Esophagus squamous epithelium (tissue), 5 donors: ENCODE data around the gene LBHD2. TPM values are rescaled to one million over a fixed set of nuclear protein-coding genes. Genes with fewer than 3 reads are reported as not detected.
A peak's percentile ranks its signal among the peaks of the same experiment; 100 is the strongest.

Source experiments
- DNase-seq: peaks from one replicate; lab custom pipeline; 2025; lab: John Stamatoyannopoulos, UW
- H3K27ac ChIP-seq, 4 donors: fragments of 200-600 bp; sonication (generic); one replicate each; pipeline ENCODE4 v1.5.1; 2016 to 2019; ENCODE audit warnings: mild to moderate bottlenecking in 1 of 4
- H3K27me3 ChIP-seq, 4 donors: fragments of 200-600 bp; sonication (generic); 1 replicate in 3 of 4; 2 replicates in 1 of 4; pipeline versions ENCODE4 v1.5.1 to v1.6.0; 2017 to 2021; ENCODE audit warnings: antibody characterized with exemption in 1 of 4
- H3K36me3 ChIP-seq, 3 donors: fragments of 200-600 bp; sonication (generic); one replicate each; pipeline ENCODE4 v1.5.1; 2016 to 2019
- H3K4me1 ChIP-seq, 3 donors: fragments of 200-600 bp; sonication (generic); one replicate each; pipeline ENCODE4 v1.5.1; 2017 to 2019
- H3K4me3 ChIP-seq, 4 donors: fragments of 200-600 bp; sonication (generic); 1 replicate in 3 of 4; 2 replicates in 1 of 4; pipeline ENCODE4 v1.5.1; 2016 to 2019; ENCODE audit warnings: mild to moderate bottlenecking in 2 of 4, moderate library complexity in 1 of 4
- H3K9me3 ChIP-seq, 3 donors: fragments of 200-600 bp; sonication (generic); one replicate each; pipeline ENCODE4 v1.5.1; 2016 to 2019
- POLR2A ChIP-seq, 4 donors: fragments of 450-650 bp; IDR thresholded peaks; one replicate each; pipeline ENCODE4 v1.6.1; 2017; ENCODE audit warnings: antibody characterized with exemption in 4 of 4, mild to moderate bottlenecking in 4 of 4, moderate library complexity in 3 of 4
- WGBS, 2 donors: methylation state at CpG; one replicate each; pipeline ENCODE4 v1.1.5; 2018; 5-methylcytosine and 5-hydroxymethylcytosine counted together
- intact Hi-C: fragments of 100-400 bp; cut with DNase I; formaldehyde crosslinking; loops from one replicate; pipeline ENCODE4 v1.15.0; 2022
- total RNA-seq, 4 donors: library from RNA; depleted of rRNA; stranded (reverse); fragments of >200 nt; gene quantifications; one replicate each; pipeline ENCODE4 v1.1.0, GENCODE V29; 2016
- TF ChIP-seq, protein P1 (sequence below), 6 experiments: fragments of 450-650 bp in 4 of 6; fragments of 200-600 bp in 2 of 6; sonication (generic) in 2 of 6; IDR thresholded peaks; one replicate each; pipeline ENCODE4 v1.5.1; 2016 to 2019; ENCODE audit warnings: antibody characterized with exemption in 6 of 6, mild to moderate bottlenecking in 4 of 6, moderate library complexity in 4 of 6
- donor health status: DM: yes; HTN: yes; CAD: no.

LBHD2 gene
- total RNA-seq, 4 donors from 2014 or later, result 1.1 TPM; not detected in 3

DNA sequence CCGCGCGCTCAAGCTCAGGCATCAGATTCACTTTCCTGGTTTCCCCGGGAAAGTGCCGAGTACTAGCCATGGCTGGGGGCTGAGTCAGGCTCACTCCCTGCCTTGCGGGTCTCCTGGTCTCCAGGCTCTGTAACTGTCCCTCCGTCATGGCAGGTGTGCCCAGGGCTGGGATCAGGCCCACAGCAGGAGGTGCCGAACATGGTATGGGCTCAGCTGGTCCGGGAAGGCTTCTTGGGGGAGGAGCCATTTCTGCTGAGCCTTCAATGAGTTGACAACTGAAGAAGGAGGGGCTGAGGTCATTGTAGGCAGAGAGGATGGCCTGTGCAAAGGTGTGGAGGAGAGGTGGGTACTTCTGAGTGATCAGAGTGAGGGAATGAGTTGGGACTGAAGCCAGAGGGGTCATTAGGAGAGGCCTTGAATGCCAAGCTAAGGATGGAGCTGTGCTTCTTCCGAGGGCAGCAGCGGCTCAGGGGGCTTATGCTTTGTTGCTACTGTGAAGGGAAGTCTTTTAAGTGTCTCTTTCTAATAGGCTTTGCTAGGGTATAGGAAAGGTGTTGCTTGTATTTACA is 11.3 kb downstream of the LBHD2 start:
- Histone ChIP-seq H3K4me1 (peaks cover 15 to 46% (median 40%) of the 10 kb centered on the region in 3 donors), H3K27ac (peak overlapping the region in 3 of 4 donors; percentile 65 to 82 (median 77)), H3K4me3 (peak overlapping the region in 1 of 4 donors; percentile 49), H3K9me3 (no peaks in the 10 kb centered on the region), H3K27me3 (peaks cover 0 to 39% (median 0%) of the 10 kb centered on the region in 4 donors), H3K36me3 (no peaks in the 10 kb centered on the region)
- DNase-seq, result no peak
- TF ChIP-seq POLR2A (IDR thresholded peaks at IDR 0.05), result no peak
- TF ChIP-seq, protein P1, sequence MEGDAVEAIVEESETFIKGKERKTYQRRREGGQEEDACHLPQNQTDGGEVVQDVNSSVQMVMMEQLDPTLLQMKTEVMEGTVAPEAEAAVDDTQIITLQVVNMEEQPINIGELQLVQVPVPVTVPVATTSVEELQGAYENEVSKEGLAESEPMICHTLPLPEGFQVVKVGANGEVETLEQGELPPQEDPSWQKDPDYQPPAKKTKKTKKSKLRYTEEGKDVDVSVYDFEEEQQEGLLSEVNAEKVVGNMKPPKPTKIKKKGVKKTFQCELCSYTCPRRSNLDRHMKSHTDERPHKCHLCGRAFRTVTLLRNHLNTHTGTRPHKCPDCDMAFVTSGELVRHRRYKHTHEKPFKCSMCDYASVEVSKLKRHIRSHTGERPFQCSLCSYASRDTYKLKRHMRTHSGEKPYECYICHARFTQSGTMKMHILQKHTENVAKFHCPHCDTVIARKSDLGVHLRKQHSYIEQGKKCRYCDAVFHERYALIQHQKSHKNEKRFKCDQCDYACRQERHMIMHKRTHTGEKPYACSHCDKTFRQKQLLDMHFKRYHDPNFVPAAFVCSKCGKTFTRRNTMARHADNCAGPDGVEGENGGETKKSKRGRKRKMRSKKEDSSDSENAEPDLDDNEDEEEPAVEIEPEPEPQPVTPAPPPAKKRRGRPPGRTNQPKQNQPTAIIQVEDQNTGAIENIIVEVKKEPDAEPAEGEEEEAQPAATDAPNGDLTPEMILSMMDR (IDR thresholded peaks at IDR 0.05), result no peak
- WGBS, 2 donors, result 88 to 92% methylated on average over 7 to 10 of the region's 11 CpGs
- intact Hi-C loops, result no loop called here

DNA sequence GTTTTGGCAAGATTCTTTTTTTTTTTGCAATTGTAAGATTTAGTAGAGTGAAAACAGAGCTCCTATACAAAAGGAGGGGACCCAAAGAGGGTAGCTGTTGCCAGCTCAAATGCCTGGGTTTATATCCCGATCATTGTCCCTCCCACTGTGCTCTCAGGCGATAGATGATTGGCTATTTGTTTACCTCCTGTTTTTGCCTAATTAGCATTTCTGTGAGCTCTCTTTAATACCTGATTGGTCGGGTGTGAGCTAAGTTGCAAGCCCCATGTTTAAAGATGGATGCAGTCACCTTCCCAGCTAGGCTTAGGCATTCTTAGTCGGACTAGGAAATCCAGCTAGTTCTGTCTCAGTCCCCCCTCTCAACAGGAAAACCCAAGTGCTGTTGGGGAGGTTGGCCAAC is 12.4 kb downstream of the LBHD2 start:
- Histone ChIP-seq H3K27me3 (peaks cover 0 to 40% (median 0%) of the 10 kb centered on the region in 4 donors), H3K4me3 (no peak overlapping the region), H3K4me1 (peaks cover 8 to 39% (median 37%) of the 10 kb centered on the region in 3 donors), H3K27ac (no peak overlapping the region), H3K9me3 (no peaks in the 10 kb centered on the region), H3K36me3 (no peaks in the 10 kb centered on the region)
- no peak for DNase-seq
- intact Hi-C loops, result no loop called here
- 60 to 70% methylated on average over 4 of the region's 4 CpGs for WGBS, 2 donors
- TF ChIP-seq, protein P1 (IDR thresholded peaks at IDR 0.05), result no peak
- no peak for TF ChIP-seq POLR2A (IDR thresholded peaks at IDR 0.05)

DNA sequence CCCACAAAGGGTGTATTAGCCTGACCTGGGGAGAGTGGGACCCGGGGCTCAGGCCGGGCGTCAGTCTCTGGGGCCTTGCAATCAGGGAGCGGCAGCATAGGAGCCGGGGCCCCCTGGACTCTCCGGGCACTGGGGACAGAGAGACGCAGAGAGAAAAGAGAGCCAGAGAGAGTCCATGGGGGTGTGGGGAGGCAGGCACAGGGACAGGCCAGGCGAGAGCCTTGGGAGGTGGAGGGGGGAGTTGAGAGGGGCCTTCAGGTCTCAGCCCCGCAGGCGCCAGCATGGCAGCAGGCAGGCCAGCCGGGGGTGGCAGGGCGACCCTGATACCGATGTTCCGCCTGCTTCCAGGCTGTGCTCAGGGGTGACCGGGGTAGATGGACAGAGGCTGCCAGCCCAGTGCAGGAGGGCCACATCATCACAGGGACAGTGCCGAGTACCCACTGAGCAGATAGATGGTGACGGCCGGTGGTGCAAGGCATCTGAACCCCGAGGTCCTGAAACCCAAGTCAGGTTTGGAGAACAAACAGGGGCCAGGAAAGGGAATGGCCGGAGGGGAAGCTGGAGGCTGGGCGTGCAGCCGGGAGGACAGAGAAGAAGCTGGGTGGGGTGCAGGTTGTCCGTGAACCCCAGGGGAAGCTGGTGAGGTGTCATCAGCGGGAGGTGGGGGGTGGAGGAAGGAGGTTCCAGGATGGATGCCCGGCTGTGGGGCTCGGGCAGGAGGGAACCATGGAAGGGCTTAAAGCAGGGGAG is 13.4 kb downstream of the LBHD2 start:
- intact Hi-C loops, result no loop called here
- TF ChIP-seq, protein P1 (IDR thresholded peaks at IDR 0.05), result no peak
- TF ChIP-seq POLR2A (IDR thresholded peaks at IDR 0.05), result no peak
- DNase-seq, result no peak
- H3K27me3 ChIP-seq, result peaks cover 0 to 50% (median under 1%) of the 10 kb centered on the region in 4 donors
- no peak overlapping the region for H3K27ac ChIP-seq
- no peaks in the 10 kb centered on the region for H3K9me3 ChIP-seq
- H3K4me3 ChIP-seq, result no peak overlapping the region
- H3K36me3 ChIP-seq, result no peaks in the 10 kb centered on the region
- 81 to 87% methylated on average over 10 to 17 of the region's 26 CpGs for WGBS, 2 donors
- peaks cover 8 to 37% (median 35%) of the 10 kb centered on the region in 3 donors for H3K4me1 ChIP-seq

DNA sequence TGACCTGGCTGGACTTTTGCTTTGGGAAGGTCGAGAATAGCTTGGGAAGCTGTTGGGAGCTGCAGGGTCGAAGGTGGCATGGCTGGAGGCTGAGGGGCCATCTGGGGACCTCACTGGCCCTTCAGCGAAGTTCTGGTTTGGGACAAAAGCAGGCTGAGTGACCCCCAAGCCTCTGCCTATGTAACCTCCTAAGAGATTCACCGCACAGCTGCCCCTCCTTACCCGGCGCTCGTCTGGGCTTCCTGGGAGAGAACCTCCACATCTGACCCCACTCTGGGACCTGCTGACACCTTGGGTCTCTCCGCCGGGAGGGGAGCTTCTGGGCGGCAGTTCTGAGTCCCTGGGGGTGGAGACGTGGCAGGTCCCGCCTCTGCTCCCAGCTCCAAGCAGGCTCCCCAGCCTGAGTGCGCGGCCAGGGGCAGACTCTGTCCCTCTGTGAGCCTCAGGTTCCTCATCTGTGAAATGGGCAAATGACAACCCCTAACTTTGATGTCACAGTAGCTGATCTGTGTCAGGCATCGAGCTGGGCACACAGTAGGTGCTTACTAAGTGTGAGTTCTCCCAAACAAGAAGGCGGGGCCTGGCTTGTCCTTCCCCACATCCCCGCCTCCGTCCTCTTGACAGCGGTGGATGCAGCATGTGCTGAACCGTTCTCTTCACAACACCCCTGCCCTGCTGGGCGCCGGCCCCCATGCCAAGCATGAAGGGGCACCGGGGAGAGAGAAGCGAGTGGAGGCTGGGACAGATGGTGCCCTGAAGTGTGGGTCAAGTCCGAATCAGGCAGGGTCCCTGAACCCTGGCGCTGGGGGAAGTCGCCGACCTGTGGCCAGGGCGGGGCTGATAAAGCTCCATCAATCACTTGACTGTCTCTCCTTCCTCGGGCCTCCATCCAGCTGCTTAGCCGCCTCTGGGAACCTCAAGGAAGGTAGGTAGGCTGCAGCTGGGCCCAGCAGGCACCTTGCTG is 14.3 kb downstream of the LBHD2 start:
- TF ChIP-seq, protein P1 (IDR thresholded peaks at IDR 0.05), result no peak
- TF ChIP-seq POLR2A (IDR thresholded peaks at IDR 0.05), result no peak
- intact Hi-C loops, result no loop called here
- Histone ChIP-seq H3K4me3 (no peak overlapping the region), H3K27me3 (peaks cover 0 to 58% (median 3%) of the 10 kb centered on the region in 4 donors), H3K9me3 (no peaks in the 10 kb centered on the region), H3K36me3 (no peaks in the 10 kb centered on the region), H3K27ac (no peak overlapping the region), H3K4me1 (peaks cover 13 to 46% (median 41%) of the 10 kb centered on the region in 3 donors)
- DNase-seq, result no peak
- WGBS, 2 donors, result 72 to 81% methylated on average over 11 to 14 of the region's 31 CpGs
